NCI-H526 (cell line): Measurements from ENCODE around the gene PPM1E.
A peak's percentile ranks its signal among the peaks of the same experiment; 100 is the strongest.
"Not testable (repeated sequence)": the region's sequence is repeated elsewhere in the genome, so short reads cannot be mapped to it uniquely, and the experiment has no call there.

Source experiments
- DNase-seq, 2 experiments: peaks; one replicate each; lab custom pipeline; 2025; lab: John Stamatoyannopoulos, UW

The PPM1E gene

GRCh38 chr17:58779446-58779845 is 23.8 kb downstream of the PPM1E start:
- DNase-seq: no peak

GRCh38 chr17:58783380-58783779 is 27.7 kb downstream of the PPM1E start:
- peak in 1 of 2 experiments; percentile 31 for DNase-seq

GRCh38 chr17:58785097-58785496 is 29.4 kb downstream of the PPM1E start:
- no peak for DNase-seq

GRCh38 chr17:58786586-58787295 is 31.1 kb downstream of the PPM1E start:
- no peak for DNase-seq

GRCh38 chr17:58788199-58788598 is 32.5 kb downstream of the PPM1E start:
- no peak for DNase-seq

GRCh38 chr17:58789160-58789559 is 33.5 kb downstream of the PPM1E start:
- no peak for DNase-seq

- no peak for DNase-seq
These were observed 34.2 kb downstream of the PPM1E start for GRCh38 chr17:58789831-58790230.

GRCh38 chr17:58794508-58794907 is 38.9 kb downstream of the PPM1E start:
- DNase-seq: not testable (repeated sequence)

- no peak for DNase-seq
These were observed 46.5 kb downstream of the PPM1E start for GRCh38 chr17:58802188-58802587.

- DNase-seq: no peak
These were observed 50.4 kb downstream of the PPM1E start for GRCh38 chr17:58806046-58806445.

- DNase-seq: no peak
These were observed 53.2 kb downstream of the PPM1E start for GRCh38 chr17:58808609-58809563.

- DNase-seq: no peak
These were observed 53.9 kb downstream of the PPM1E start for GRCh38 chr17:58809564-58809936.

GRCh38 chr17:58811290-58811689 is 55.6 kb downstream of the PPM1E start:
- no peak for DNase-seq

- no peak for DNase-seq
These were observed 58.1 kb downstream of the PPM1E start for GRCh38 chr17:58813712-58814111.

- no peak for DNase-seq
These were observed 63.0 kb downstream of the PPM1E start for GRCh38 chr17:58818654-58819053.

GRCh38 chr17:58822148-58823050 is 66.7 kb downstream of the PPM1E start:
- DNase-seq: no peak

GRCh38 chr17:58823051-58823525 is 67.4 kb downstream of the PPM1E start:
- no peak for DNase-seq

- DNase-seq: no peak
These were observed 73.6 kb downstream of the PPM1E start for GRCh38 chr17:58829172-58829637.

GRCh38 chr17:58831780-58832179 is 76.1 kb downstream of the PPM1E start:
- no peak for DNase-seq

- DNase-seq: no peak
These were observed 76.9 kb downstream of the PPM1E start for GRCh38 chr17:58832514-58832913.

- no peak for DNase-seq
These were observed 82.0 kb downstream of the PPM1E start for GRCh38 chr17:58837699-58838098.
